SK-N-MC (cell line): ENCODE measurements around the gene IMP3.

Source experiments
- DNase-seq: peaks from one replicate; pipeline ENCODE4 v3.0.0-alpha.2; 2011; ENCODE audit warnings: low read depth, low spot score
- H3K27ac ChIP-seq: fragments of 200-600 bp; sonication (generic); 2 replicates; pipeline ENCODE4 v1.5.1; 2016; ENCODE audit warnings: mixed run types
- H3K36me3 ChIP-seq: fragments of 200-600 bp; sonication (generic); 2 replicates; pipeline ENCODE4 v1.6.1; 2017; ENCODE audit warnings: antibody characterized with exemption, low read length, mixed read lengths; ENCODE audit not compliant: insufficient read depth
- H3K4me3 ChIP-seq: fragments of 200-600 bp; sonication (generic); 2 replicates; pipeline ENCODE4 v1.5.1; 2016
- H3K9ac ChIP-seq: fragments of 200-600 bp; sonication (generic); 2 replicates; pipeline ENCODE4 v1.8.0; 2017; ENCODE audit warnings: mixed run types, mixed read lengths; ENCODE audit not compliant: insufficient read length
- H3K9me3 ChIP-seq: fragments of 200-600 bp; sonication (generic); 2 replicates; pipeline ENCODE4 v1.6.1; 2017; ENCODE audit warnings: low read depth, mild to moderate bottlenecking, antibody characterized with exemption, low read length, moderate library complexity, mixed read lengths
- EZH2 ChIP-seq: fragments of 200-600 bp; sonication (generic); IDR thresholded peaks from one replicate; pipeline ENCODE4 v1.6.1; 2017; ENCODE audit warnings: antibody characterized with exemption
- FOXP2 ChIP-seq: optimal IDR thresholded peaks from 2 replicates; pipeline ENCODE3; 2011; ENCODE audit warnings: mild to moderate bottlenecking, moderate library complexity; ENCODE audit not compliant: insufficient read depth; ENCODE audit errors: extremely low read length, control extremely low read depth
- POLR2AphosphoS5 ChIP-seq: IDR thresholded peaks from 2 replicates; pipeline ENCODE4 v1.6.1; 2012; ENCODE audit warnings: mild to moderate bottlenecking, low read depth, low read length, borderline replicate concordance

The IMP3 gene

GRCh38 chr15:75647370-75648155, 7.5 kb upstream of the IMP3 start, which contains the start of gene SNX33:
SNX33 (plus strand) TSS chr15:75647912; CDS start chr15:75649103, 1,191 bp downstream.
- Histone ChIP-seq H3K27ac (no peak within 1 kb of the TSS), H3K9me3 (no peaks in the 10 kb centered on the region), H3K4me3 (peak within 1 kb of the TSS; percentile 91), H3K9ac (peak within 1 kb of the TSS; percentile 75), H3K36me3 (no peaks in the 10 kb centered on the region)
- DNase-seq: no peak
- TF ChIP-seq EZH2: no peak
- no peak for TF ChIP-seq FOXP2
- TF ChIP-seq POLR2AphosphoS5: no peak; the same call in 1 of the 2 replicates

GRCh38 chr15:75646944-75647364, 6.9 kb upstream of the IMP3 start:
- no peak for DNase-seq
- TF ChIP-seq POLR2AphosphoS5 (no peak), EZH2 (no peak), FOXP2 (no peak)

GRCh38 chr15:75646112-75646943, 6.3 kb upstream of the IMP3 start:
- H3K4me3 ChIP-seq: peak overlapping the region; percentile 91
- H3K9me3 ChIP-seq: no peaks in the 10 kb centered on the region
- no peak overlapping the region for H3K9ac ChIP-seq
- no peaks in the 10 kb centered on the region for H3K36me3 ChIP-seq
- TF ChIP-seq FOXP2 (no peak), EZH2 (no peak), POLR2AphosphoS5 (no peak)
- no peak overlapping the region for H3K27ac ChIP-seq
- DNase-seq: no peak

More at GRCh38 chr15:75646944-75647364, 6.9 kb upstream of the IMP3 start:
- Histone ChIP-seq H3K9ac (peak overlapping the region; percentile 75), H3K4me3 (peak overlapping the region; percentile 91), H3K9me3 (no peaks in the 10 kb centered on the region), H3K36me3 (no peaks in the 10 kb centered on the region), H3K27ac (no peak overlapping the region)

GRCh38 chr15:75644376-75644775, 4.4 kb upstream of the IMP3 start:
- no peak for DNase-seq
- no peak overlapping the region for H3K27ac ChIP-seq
- H3K9ac ChIP-seq: no peak overlapping the region
- TF ChIP-seq EZH2: no peak
- no peak for TF ChIP-seq FOXP2
- TF ChIP-seq POLR2AphosphoS5: no peak
- H3K9me3 ChIP-seq: no peaks in the 10 kb centered on the region
- no peak overlapping the region for H3K4me3 ChIP-seq
- no peaks in the 10 kb centered on the region for H3K36me3 ChIP-seq

- Histone ChIP-seq H3K36me3 (peaks cover 4% of the 10 kb centered on the region; the same call in 1 of the 2 replicates), H3K9ac (no peak overlapping the region), H3K27ac (no peak overlapping the region), H3K9me3 (no peaks in the 10 kb centered on the region), H3K4me3 (no peak overlapping the region)
- TF ChIP-seq POLR2AphosphoS5 (no peak), FOXP2 (no peak), EZH2 (no peak)
- no peak for DNase-seq
These were observed 1.6 kb upstream of the IMP3 start for GRCh38 chr15:75641603-75642002.

GRCh38 chr15:75641179-75641503, 1.1 kb upstream of the IMP3 start:
- Histone ChIP-seq H3K27ac (peak overlapping the region; percentile 81; the same call in 1 of the 2 replicates), H3K9ac (peak overlapping the region; percentile 84), H3K36me3 (peaks cover 4% of the 10 kb centered on the region; the same call in 1 of the 2 replicates), H3K4me3 (peak overlapping the region; percentile 91), H3K9me3 (no peaks in the 10 kb centered on the region)
- DNase-seq: no peak
- TF ChIP-seq FOXP2 (no peak), POLR2AphosphoS5 (no peak), EZH2 (no peak)

- peak overlapping the region; percentile 84 for H3K9ac ChIP-seq
These were observed 607 bp upstream of the IMP3 start for GRCh38 chr15:75640483-75641178.

More at GRCh38 chr15:75640483-75641178, 607 bp upstream of the IMP3 start:
- Histone ChIP-seq H3K27ac (peak overlapping the region; percentile 81), H3K9me3 (no peaks in the 10 kb centered on the region), H3K36me3 (peaks cover 4% of the 10 kb centered on the region; the same call in 1 of the 2 replicates), H3K4me3 (peak overlapping the region; percentile 91)
- DNase-seq: peak; percentile 65
- TF ChIP-seq FOXP2 (peak; percentile 17), POLR2AphosphoS5 (no peak)
